ENCODE results near the gene ATP12A.

The ATP12A gene

GRCh38 chr13:24663586-24663985 is 16.6 kb upstream of the ATP12A start:
- no peak for DNase-seq (ENCODE audit: low spot score)

DNA sequence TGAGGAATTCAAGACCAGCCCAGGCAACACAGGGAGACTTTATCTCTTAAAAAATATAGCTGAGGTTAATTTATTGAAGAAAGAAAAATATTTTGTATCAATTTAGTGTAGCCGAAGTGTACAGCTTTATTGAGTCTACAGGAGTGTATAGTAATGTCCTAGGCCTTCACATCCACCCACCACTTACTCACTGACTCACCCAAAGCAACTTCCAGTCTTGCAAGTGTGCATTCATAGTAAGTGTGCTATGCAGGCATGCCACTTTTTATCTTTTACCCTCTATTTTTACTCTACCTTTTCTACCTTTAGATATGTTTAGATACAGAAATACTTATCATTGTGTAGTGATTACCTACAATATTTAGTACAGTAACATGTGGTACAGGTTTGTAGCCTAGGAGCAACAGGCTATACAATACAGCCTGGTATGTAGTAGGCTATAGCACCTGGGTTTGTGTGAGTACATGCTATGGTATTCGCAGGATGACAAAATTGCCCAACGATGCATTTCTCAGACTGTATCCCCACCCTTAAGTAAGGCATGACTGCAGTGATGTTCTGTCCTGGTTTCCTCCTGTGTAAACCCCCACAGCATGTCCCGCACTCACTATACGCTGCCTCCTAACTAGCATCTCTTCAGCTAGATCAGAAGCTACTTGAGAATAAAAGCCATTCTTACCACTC is 15.3 kb upstream of the ATP12A start:
- DNase-seq (ENCODE audit: low spot score), result no peak

DNA sequence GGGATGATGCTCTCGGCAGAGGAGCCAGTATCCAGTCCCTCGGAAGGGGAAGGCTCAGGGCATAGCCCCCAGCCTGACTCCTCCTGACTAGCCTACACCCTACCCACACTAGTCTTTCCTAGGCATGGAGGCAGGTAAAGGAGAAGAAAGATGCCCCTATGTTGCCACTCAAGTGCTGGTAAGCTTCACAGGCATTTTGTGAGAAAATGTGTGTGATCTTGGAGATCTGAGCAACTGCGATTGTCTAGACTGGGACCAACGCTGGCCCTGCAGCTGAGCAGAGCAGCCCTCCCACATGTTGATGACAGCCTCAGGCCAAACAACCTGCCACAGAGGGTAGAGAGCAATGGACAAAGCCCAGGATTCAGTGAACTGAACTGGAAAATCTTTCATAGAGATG is 11.7 kb upstream of the ATP12A start:
- no peak for DNase-seq (ENCODE audit: low spot score)

DNA sequence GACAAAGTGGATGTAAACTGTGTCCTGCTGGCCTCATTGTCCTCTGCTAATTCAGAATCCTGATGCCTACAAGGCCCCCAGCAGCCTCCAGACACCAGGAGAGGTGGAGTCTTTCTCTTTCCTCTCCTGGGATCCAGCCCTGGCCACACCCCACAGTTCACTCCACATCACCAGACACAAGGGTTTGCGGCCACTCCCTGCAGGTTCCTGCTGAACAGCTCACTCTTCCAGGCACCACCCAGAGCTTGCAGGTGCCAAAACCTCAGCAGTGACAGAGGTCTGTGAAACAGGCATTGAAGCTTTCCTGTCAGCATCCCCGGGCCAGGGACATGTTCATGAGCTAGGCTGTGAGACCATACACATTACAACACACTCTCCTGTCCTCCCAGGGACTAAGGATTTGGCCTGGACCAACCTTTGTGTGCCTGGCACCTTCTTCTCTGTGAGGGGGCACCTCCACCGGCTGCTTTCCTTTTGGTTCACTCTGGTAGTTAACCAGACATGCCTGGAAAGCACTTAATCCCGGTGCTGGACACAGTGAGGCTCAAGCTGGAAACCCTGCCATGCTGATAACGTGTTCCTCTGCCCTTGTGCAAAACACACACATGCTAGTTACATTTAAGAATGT is 11.1 kb upstream of the ATP12A start:
- peak; percentile 63 for DNase-seq (ENCODE audit: low spot score)

- no peak for DNase-seq (ENCODE audit: low spot score)
Measured at GRCh38 chr13:24670174-24670573, 10.0 kb upstream of the ATP12A start.

GRCh38 chr13:24670961-24671381 is 9.2 kb upstream of the ATP12A start:
- peak; percentile 48 for DNase-seq (ENCODE audit: low spot score)

- DNase-seq (ENCODE audit: low spot score), result peak; percentile 81
Measured at GRCh38 chr13:24671386-24672113, 8.7 kb upstream of the ATP12A start.

GRCh38 chr13:24672141-24673132 is 7.8 kb upstream of the ATP12A start:
- DNase-seq (ENCODE audit: low spot score), result no peak

DNA sequence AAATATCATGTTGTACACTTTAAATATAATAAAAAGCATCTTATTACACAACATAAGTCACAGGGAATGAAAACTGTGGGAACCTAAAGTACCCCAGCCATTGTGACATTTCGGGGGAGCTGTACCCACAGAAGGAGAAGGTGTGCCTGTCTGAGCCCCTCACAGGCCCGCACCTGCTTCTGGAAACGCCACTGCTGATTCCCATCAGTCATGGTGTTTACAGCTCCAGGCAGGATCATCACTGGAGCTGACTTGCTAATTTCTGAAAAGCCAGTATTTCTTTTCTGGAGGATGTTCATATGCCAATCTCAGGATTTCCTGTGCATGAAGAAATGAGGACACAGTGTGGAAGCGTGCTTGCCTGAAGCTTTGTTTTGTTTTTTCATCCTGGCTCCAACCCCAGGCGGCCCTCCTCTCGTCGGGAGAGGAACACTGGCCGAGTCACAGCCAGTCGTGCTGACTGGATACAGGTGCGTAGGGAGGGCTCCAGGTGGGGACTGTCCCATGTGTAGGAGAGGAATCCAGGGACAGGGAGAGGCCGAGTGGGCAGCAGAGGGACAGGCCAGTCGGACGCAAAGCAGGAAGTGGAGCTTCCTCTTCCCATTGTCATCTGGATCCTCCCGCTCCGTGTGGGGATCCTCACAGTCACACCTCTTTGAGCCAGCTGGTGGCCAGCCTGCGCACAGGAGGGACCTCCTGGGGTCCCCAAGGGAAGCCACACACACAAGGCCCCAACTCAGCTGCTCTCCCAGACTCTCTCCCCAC is 4.2 kb upstream of the ATP12A start:
- DNase-seq (ENCODE audit: low spot score), result no peak

DNA sequence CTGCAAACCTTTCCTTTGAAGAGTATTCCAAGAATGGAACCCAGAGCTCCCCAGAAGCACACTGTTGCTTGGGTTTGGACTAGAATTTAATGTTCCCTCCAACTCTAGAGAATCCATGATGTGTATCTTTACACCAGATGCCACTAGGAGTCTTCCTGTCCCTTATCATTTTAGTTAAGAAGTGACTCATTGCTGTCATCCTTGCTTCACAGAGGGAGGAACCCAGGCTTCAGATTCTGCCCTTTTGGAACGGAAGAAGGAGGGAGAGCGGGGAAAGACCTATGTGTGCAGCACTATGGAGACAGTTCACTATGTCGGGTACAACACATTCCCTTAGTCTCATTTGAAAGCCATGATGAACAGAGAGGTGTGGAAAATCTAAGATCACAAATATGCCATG is 2.1 kb upstream of the ATP12A start:
- no peak for DNase-seq (ENCODE audit: low spot score)

GRCh38 chr13:24679686-24680085 is 522 bp upstream of the ATP12A start:
- DNase-seq (ENCODE audit: low spot score), result no peak

DNA sequence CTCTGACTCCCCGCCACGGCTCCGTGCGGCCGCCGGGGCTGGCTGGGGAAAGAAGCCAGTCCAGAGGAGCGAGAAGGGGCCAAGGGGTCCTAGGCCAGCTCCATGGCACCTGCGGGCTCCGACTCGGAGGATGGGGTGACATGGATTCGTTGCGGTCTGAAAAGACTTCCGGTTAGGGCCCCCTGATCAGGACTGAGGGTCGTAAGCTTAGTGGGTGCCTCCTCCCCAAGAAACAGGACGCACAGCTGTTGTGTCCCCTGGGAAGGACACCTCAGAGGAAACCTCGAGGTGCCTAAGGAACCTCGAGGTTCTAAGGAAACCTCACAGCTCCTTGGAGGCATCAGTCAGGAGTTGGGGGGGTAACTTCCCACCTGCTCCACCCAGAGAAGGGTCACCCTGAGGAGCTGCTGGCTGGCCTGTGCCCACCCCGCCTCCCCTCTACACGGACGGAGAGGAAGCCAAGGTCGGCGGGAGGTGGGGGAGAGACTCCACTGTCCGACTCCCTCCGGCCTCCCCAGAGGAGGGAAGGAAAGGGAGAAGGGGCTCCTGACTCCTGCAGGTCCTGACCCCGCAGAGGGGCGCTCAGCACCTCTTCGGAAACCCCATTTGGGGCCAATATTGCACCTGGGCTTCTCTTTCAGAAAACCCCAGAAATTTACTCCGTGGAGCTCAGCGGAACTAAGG is 855 bp downstream of the ATP12A start:
- no peak for DNase-seq (ENCODE audit: low spot score)

GRCh38 chr13:24681930-24682329 is 1.7 kb downstream of the ATP12A start:
- no peak for DNase-seq (ENCODE audit: low spot score)

DNA sequence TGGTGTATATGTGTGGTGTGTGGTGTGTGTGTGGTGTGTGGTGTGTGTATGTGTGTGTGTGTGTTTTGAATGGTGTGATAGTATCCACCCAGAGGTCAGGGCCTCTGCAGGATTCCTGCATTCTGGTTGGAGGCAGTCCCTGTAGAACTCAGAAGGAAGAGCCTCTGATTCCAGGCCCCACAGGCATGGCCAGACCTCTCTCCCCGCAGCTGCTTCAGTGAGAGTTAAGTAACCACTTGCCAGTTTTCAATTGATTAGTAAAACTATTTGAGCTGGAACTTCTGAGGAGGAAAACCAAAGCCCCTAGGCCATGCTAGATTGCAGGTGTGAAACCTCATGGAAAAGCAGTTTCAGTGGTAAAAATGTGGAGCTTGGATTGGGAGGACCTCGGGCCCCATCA is 2.1 kb downstream of the ATP12A start:
- no peak for DNase-seq (ENCODE audit: low spot score)

DNA sequence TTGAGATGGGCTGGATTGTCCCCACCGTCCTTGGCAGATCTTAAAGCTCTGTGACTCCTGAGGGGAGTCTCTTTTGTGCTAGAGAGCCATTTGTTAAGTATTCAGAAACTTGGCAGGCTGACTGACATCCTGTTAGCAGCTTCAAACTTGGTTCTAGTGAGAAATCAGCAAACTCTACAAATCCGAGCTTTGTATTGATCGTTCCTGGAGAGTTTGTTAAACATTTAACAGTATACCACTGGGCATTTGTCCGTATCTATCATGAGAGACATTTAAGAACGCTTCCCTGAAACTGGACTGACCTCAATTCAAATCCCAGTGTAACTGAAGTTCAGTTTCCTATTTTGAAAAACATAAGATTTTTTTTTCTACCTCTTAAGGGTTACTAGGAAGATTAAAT is 3.1 kb downstream of the ATP12A start:
- no peak for DNase-seq (ENCODE audit: low spot score)

GRCh38 chr13:24683838-24684599 is 3.8 kb downstream of the ATP12A start:
- DNase-seq (ENCODE audit: low spot score), result peak; percentile 79

DNA sequence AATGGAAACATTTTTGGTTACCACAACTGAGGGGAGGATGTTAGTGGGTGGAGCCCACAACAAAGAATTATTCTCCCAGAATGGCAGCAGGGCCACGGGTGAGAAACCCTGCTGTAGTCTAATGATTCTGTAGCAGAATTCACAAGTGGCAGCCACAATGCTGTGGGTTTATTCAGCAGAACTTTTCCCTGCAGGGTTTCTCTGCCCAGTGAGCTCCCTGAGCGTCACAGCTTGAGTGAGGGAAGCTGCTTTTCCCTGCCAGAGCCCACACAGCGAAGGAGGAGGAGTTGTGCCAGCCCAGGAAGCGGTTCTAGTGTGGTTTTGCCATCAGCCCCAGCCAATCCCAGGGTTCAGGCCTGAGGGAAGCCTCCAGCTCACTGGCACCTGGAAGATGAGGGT is 4.4 kb downstream of the ATP12A start:
- peak; percentile 85 for DNase-seq (ENCODE audit: low spot score)

DNA sequence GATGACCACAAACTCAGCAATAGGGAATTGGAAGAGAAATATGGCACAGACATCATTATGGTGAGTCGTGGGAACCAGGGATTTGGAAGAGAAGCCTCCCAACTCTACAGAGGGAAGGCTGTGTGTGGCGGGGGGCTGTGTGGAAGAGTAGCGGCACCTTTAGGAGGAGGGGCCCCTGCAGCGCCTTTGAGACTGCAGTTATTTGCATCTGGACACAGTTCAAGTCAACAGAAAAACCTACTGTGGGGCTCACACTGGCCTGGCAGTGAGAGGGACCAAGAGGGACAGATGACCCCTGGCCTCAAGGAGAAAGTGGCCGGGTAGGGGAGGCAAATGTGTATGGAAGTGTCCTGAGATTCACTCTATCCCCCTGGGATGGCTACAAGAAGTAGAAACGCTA is 5.1 kb downstream of the ATP12A start:
- DNase-seq (ENCODE audit: low spot score), result no peak

DNA sequence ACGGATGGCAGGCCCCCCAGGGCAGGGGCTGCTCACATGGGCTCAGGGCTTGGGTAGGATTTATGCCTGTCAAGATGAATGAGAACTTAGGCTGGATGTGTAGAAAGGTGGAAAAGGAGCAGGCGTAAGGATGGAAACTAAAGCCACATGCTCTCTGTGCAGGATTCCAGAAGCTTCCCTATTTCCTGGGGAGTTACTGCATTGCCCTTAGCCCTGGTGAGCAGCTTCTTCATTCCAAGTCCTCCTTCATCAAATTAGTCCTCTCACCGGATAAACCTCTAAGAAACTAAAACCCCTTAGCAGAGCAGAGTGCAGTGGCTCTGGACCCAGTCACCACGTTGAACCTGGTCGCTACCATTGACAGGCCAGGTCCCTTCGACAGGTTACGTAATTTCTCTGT is 7.4 kb downstream of the ATP12A start:
- DNase-seq (ENCODE audit: low spot score), result no peak

DNA sequence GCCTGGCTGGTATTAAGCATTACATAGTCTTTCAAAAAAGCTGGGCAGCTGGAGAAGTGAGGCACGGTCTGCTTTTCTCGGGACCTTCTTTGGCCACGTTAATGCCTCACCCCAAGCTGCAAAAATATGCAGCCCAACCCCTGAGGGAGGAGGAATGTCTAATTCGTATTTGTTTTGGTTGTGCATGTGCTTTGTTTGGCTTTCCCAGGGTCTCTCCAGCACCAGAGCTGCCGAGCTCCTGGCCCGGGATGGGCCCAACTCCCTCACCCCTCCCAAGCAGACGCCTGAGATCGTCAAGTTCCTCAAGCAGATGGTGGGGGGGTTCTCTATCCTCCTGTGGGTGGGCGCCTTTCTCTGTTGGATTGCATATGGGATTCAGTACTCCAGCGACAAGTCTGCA is 7.9 kb downstream of the ATP12A start:
- DNase-seq (ENCODE audit: low spot score), result no peak

Measured in SW480 (cell line).